ENCODE data around the gene DEFB131A. TPM values are rescaled to one million over a fixed set of nuclear protein-coding genes. Genes with fewer than 3 reads are reported as not detected.
"Not testable (repeated sequence)": the region's sequence is repeated elsewhere in the genome, so short reads cannot be mapped to it uniquely, and the experiment has no call there.

The DEFB131A gene
- total RNA-seq, 1 donor from 2014 or later, result not detected

DNA sequence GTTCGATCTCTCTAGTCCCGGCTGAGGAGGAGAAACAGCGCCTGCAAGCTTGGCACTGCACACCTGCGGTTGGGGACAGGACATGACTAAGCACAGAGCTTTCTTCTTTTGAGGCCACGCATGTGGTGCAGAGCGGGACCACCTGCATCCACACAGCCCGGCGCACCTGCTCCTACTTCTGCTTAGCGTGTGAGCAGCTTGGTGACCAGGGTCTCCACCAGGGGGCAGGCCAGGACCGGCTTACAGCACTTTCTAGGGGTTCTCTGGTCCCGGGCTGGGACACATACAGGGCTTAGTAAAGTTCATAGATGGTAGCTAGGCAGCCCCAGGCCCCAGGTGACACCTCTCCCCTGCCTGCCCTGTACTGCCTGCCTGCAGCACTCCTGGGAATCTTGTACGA is 51.2 kb downstream of the DEFB131A start:
- not testable (repeated sequence) for H3K36me3 Mint-ChIP-seq (ENCODE audit: low read depth, unreplicated experiment); H3K27me3 Mint-ChIP-seq (ENCODE audit: unreplicated experiment); H3K9me3 Mint-ChIP-seq (ENCODE audit: unreplicated experiment); H3K4me1 Mint-ChIP-seq (ENCODE audit: unreplicated experiment); H3K4me3 Mint-ChIP-seq (ENCODE audit: unreplicated experiment); H3K27ac Mint-ChIP-seq (ENCODE audit: unreplicated experiment)
- TF ChIP-seq, protein P1, sequence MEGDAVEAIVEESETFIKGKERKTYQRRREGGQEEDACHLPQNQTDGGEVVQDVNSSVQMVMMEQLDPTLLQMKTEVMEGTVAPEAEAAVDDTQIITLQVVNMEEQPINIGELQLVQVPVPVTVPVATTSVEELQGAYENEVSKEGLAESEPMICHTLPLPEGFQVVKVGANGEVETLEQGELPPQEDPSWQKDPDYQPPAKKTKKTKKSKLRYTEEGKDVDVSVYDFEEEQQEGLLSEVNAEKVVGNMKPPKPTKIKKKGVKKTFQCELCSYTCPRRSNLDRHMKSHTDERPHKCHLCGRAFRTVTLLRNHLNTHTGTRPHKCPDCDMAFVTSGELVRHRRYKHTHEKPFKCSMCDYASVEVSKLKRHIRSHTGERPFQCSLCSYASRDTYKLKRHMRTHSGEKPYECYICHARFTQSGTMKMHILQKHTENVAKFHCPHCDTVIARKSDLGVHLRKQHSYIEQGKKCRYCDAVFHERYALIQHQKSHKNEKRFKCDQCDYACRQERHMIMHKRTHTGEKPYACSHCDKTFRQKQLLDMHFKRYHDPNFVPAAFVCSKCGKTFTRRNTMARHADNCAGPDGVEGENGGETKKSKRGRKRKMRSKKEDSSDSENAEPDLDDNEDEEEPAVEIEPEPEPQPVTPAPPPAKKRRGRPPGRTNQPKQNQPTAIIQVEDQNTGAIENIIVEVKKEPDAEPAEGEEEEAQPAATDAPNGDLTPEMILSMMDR (IDR thresholded peaks at IDR 0.05; ENCODE audit: unreplicated experiment), result peak; percentile 50
- peak; percentile 89 for DNase-seq (ENCODE audit: low spot score)

DNA sequence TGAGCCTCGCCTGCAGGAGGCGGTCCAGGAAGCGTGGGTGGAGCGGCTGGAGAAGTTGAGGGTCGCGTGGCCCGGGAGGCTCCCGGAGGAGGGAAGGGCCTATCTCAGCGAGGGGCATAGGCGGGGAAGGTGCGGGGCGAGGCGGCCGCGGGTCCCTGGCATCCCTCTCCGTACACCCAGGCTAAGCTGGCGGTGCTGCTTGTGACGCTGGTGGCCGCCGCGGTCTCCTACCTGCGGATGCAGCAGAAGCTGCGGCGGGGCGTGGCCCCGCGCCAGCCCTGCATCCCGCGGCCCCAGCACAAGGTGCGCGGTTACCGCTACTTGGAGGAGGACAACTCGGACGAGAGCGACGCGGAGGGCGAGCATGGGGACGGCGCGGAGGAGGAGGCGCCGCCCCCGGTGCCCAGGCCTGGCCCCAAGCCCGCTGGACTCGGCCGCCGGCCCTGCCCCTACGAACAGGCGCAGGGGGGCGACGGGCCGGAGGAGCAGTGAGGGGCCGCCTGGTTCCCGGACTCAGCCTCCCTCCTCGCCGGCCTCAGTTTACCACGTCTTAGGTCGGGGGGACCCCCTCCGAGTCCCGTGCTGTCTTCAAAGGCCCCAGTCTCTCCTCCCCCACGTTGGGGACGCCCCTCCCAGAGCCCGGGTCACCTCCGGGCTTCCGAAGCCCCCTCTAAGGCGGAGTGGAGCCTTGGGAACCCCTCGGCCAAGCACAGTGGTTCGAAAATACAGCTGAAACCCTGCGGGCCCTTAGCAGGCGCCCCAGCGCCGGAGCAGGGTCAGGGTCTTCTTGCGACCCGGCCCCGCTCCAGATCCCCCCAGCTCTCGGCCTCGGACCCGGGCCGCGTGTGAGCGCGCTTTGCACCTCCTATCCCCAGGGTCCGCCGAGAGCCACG is 53.6 kb downstream of the DEFB131A start:
- H3K27ac Mint-ChIP-seq (ENCODE audit: unreplicated experiment); H3K9me3 Mint-ChIP-seq (ENCODE audit: unreplicated experiment); H3K4me3 Mint-ChIP-seq (ENCODE audit: unreplicated experiment); H3K4me1 Mint-ChIP-seq (ENCODE audit: unreplicated experiment); H3K27me3 Mint-ChIP-seq (ENCODE audit: unreplicated experiment); DNase-seq (ENCODE audit: low spot score); H3K36me3 Mint-ChIP-seq (ENCODE audit: low read depth, unreplicated experiment): not testable (repeated sequence)

DNA sequence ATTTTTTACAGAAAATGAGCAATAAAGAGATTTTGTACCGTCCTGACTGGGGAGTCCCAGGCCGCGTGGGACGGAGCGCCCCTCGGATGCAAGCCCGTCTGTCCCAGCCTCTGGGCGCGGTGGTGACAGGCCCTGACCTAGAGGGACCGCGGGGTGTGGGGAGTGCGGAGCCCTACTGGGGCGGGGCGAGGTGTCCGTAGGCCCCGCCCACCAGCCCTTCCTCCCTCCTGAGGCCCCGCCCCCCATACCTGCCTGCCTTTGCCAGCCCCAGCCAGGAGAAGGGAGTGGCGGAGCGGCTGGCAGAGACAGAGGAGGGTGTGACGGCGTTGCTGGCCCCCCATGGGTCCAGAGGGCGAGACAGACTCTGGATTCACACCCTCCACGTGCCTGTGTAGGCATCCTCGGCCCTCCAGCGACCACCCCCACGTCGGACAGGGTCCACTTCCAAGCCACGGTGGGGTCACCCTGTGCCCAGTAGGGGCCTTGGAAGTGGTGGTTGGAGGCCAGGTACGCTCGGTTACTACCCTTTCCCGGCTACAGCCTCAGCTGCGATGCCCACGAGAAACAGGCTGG is 54.3 kb downstream of the DEFB131A start:
- H3K27ac Mint-ChIP-seq (ENCODE audit: unreplicated experiment); H3K4me1 Mint-ChIP-seq (ENCODE audit: unreplicated experiment); H3K4me3 Mint-ChIP-seq (ENCODE audit: unreplicated experiment); H3K36me3 Mint-ChIP-seq (ENCODE audit: low read depth, unreplicated experiment); H3K9me3 Mint-ChIP-seq (ENCODE audit: unreplicated experiment); H3K27me3 Mint-ChIP-seq (ENCODE audit: unreplicated experiment); DNase-seq (ENCODE audit: low spot score): not testable (repeated sequence)

GRCh38 chr4:9499974-9500487 is 55.8 kb downstream of the DEFB131A start:
- H3K9me3 Mint-ChIP-seq (ENCODE audit: unreplicated experiment); H3K36me3 Mint-ChIP-seq (ENCODE audit: low read depth, unreplicated experiment); H3K4me1 Mint-ChIP-seq (ENCODE audit: unreplicated experiment); H3K4me3 Mint-ChIP-seq (ENCODE audit: unreplicated experiment); H3K27ac Mint-ChIP-seq (ENCODE audit: unreplicated experiment); DNase-seq (ENCODE audit: low spot score); H3K27me3 Mint-ChIP-seq (ENCODE audit: unreplicated experiment): not testable (repeated sequence)

Other genes starting within 250 kb of the DEFB131A start
- gene USP17L10, start 233.8 kb upstream of the DEFB131A start, total RNA-seq (ENCODE audit: unreplicated experiment), result not detected
- gene USP17L11, start 229.0 kb upstream of the DEFB131A start, total RNA-seq (ENCODE audit: unreplicated experiment), result not detected
- gene USP17L12, start 224.3 kb upstream of the DEFB131A start, total RNA-seq (ENCODE audit: unreplicated experiment), result not detected
- not detected for gene USP17L13, start 219.5 kb upstream of the DEFB131A start, total RNA-seq (ENCODE audit: unreplicated experiment)
- not detected for gene USP17L15, start 210.0 kb upstream of the DEFB131A start, total RNA-seq (ENCODE audit: unreplicated experiment)
- gene USP17L17, start 200.5 kb upstream of the DEFB131A start, total RNA-seq (ENCODE audit: unreplicated experiment), result not detected
- gene USP17L18, start 195.8 kb upstream of the DEFB131A start, total RNA-seq (ENCODE audit: unreplicated experiment), result not detected
- gene USP17L19, start 191.0 kb upstream of the DEFB131A start, total RNA-seq (ENCODE audit: unreplicated experiment), result not detected
- not detected for gene USP17L20, start 186.3 kb upstream of the DEFB131A start, total RNA-seq (ENCODE audit: unreplicated experiment)
- not detected for gene USP17L21, start 181.5 kb upstream of the DEFB131A start, total RNA-seq (ENCODE audit: unreplicated experiment)
- gene USP17L22, start 176.8 kb upstream of the DEFB131A start, total RNA-seq (ENCODE audit: unreplicated experiment), result not detected
- not detected for gene USP17L24, start 119.2 kb upstream of the DEFB131A start, total RNA-seq (ENCODE audit: unreplicated experiment)
- gene USP17L25, start 114.5 kb upstream of the DEFB131A start, total RNA-seq (ENCODE audit: unreplicated experiment), result not detected
- gene USP17L26, start 109.8 kb upstream of the DEFB131A start, total RNA-seq (ENCODE audit: unreplicated experiment), result not detected
- gene USP17L5, start 105.0 kb upstream of the DEFB131A start, total RNA-seq (ENCODE audit: unreplicated experiment), result not detected
- not detected for gene USP17L27, start 100.3 kb upstream of the DEFB131A start, total RNA-seq (ENCODE audit: unreplicated experiment)
- not detected for gene USP17L28, start 95.5 kb upstream of the DEFB131A start, total RNA-seq (ENCODE audit: unreplicated experiment)
- not detected for gene USP17L29, start 90.8 kb upstream of the DEFB131A start, total RNA-seq (ENCODE audit: unreplicated experiment)
- gene USP17L30, start 81.3 kb upstream of the DEFB131A start, total RNA-seq (ENCODE audit: unreplicated experiment), result not detected

Data from endothelial cell (in vitro differentiated cells).